ENCODE results near the gene HEATR5A.

Gene HEATR5A

DNA sequence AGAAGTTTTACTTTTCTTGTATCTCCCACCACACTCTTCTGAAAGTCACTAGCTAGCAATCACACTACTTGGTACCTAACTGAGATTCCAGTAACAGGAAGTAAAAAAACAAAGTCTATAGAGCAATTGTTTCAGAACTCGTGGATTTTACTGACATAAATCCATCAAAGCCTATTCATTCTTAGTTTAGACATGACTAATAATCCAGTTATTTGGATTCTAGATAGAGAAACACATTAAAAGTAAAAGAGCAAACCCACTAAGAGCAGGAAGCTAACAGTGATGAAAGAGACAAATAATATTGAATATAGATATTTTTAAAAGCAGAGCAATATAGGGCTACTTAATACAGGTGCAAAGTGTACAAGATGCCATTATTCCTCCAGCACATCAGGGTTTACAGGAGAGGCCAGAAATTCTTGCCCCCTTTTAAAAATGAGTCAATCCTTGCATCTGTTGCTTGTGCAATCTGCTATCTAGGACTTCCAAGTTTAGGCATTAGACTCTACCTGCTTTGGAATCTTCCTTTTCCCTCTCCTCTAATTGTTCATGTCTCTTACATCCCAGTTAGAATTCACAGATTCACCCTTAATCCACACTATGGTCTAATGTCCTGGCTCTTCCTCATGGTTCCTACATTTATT is 6.0 kb downstream of the HEATR5A start:
- no peak for ATAC-seq
- TF ChIP-seq, protein P1, sequence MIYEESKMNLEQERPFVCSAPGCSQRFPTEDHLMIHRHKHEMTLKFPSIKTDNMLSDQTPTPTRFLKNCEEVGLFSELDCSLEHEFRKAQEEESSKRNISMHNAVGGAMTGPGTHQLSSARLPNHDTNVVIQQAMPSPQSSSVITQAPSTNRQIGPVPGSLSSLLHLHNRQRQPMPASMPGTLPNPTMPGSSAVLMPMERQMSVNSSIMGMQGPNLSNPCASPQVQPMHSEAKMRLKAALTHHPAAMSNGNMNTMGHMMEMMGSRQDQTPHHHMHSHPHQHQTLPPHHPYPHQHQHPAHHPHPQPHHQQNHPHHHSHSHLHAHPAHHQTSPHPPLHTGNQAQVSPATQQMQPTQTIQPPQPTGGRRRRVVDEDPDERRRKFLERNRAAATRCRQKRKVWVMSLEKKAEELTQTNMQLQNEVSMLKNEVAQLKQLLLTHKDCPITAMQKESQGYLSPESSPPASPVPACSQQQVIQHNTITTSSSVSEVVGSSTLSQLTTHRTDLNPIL (CRISPR knock-in tag; IDR thresholded peaks at IDR 0.05; ENCODE audit: low read depth) = no peak
- no peak for TF ChIP-seq PPARA (CRISPR knock-in tag; IDR thresholded peaks at IDR 0.05; ENCODE audit: borderline replicate concordance)
- TF ChIP-seq CSDC2 (CRISPR knock-in tag; IDR thresholded peaks at IDR 0.05) = no peak
- TF ChIP-seq ARNTL (CRISPR knock-in tag; IDR thresholded peaks at IDR 0.05; ENCODE audit: borderline replicate concordance, low read depth) = no peak
- TF ChIP-seq RARB (CRISPR knock-in tag; IDR thresholded peaks at IDR 0.05) = no peak
- peak; percentile 63 for TF ChIP-seq ISL1 (CRISPR knock-in tag; IDR thresholded peaks at IDR 0.05)
- no peak for TF ChIP-seq ZFP3 (CRISPR knock-in tag; IDR thresholded peaks at IDR 0.05)
- no peak for TF ChIP-seq ZNF565 (CRISPR knock-in tag; conservative IDR thresholded peaks at IDR 0.05; ENCODE audit: low read depth)

DNA sequence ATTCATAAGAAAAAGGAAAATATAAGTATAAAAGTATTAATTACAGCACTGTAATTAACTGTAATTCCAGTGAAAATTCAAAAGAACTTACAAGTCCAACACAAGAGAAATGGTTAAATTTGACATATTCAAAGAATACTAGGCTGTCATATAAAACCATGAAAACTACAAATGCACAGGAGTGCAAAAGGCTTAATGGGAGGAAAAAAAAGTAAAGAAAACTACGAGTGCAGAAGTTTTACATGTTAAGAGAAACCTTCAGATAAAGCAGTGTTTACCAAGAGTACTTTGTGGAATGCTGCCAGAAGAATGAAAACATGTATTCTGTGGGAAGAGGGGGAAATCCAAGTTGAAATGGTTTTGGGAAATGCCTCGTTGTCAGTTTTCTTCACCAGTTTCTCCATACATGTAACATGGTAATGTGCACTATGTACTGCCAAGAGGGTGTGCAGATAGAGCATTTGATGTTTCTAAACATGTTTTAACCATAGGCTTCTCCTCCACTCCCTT is 9.1 kb downstream of the HEATR5A start:
- TF ChIP-seq, protein P2, sequence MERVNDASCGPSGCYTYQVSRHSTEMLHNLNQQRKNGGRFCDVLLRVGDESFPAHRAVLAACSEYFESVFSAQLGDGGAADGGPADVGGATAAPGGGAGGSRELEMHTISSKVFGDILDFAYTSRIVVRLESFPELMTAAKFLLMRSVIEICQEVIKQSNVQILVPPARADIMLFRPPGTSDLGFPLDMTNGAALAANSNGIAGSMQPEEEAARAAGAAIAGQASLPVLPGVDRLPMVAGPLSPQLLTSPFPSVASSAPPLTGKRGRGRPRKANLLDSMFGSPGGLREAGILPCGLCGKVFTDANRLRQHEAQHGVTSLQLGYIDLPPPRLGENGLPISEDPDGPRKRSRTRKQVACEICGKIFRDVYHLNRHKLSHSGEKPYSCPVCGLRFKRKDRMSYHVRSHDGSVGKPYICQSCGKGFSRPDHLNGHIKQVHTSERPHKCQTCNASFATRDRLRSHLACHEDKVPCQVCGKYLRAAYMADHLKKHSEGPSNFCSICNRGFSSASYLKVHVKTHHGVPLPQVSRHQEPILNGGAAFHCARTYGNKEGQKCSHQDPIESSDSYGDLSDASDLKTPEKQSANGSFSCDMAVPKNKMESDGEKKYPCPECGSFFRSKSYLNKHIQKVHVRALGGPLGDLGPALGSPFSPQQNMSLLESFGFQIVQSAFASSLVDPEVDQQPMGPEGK (CRISPR knock-in tag; IDR thresholded peaks at IDR 0.05; ENCODE audit: borderline replicate concordance) = no peak
- no peak for TF ChIP-seq ZFP3 (CRISPR knock-in tag; IDR thresholded peaks at IDR 0.05)
- no peak for TF ChIP-seq ZNF70 (CRISPR knock-in tag; IDR thresholded peaks at IDR 0.05)
- TF ChIP-seq ESRRG (CRISPR knock-in tag; IDR thresholded peaks at IDR 0.05) = no peak
- TF ChIP-seq, protein P3, sequence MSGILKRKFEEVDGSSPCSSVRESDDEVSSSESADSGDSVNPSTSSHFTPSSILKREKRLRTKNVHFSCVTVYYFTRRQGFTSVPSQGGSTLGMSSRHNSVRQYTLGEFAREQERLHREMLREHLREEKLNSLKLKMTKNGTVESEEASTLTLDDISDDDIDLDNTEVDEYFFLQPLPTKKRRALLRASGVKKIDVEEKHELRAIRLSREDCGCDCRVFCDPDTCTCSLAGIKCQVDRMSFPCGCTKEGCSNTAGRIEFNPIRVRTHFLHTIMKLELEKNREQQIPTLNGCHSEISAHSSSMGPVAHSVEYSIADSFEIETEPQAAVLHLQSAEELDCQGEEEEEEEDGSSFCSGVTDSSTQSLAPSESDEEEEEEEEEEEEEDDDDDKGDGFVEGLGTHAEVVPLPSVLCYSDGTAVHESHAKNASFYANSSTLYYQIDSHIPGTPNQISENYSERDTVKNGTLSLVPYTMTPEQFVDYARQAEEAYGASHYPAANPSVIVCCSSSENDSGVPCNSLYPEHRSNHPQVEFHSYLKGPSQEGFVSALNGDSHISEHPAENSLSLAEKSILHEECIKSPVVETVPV (CRISPR knock-in tag; IDR thresholded peaks at IDR 0.05) = no peak
- TF ChIP-seq RARB (CRISPR knock-in tag; IDR thresholded peaks at IDR 0.05) = no peak
- no peak for TF ChIP-seq ARNTL (CRISPR knock-in tag; IDR thresholded peaks at IDR 0.05; ENCODE audit: borderline replicate concordance, low read depth)
- TF ChIP-seq PPARA (CRISPR knock-in tag; IDR thresholded peaks at IDR 0.05; ENCODE audit: borderline replicate concordance) = no peak
- TF ChIP-seq ZFP30 (CRISPR knock-in tag; IDR thresholded peaks at IDR 0.05) = no peak
- no peak for TF ChIP-seq SNAI2 (CRISPR knock-in tag; IDR thresholded peaks at IDR 0.05)
- TF ChIP-seq ISL1 (CRISPR knock-in tag; IDR thresholded peaks at IDR 0.05) = no peak
- no peak for TF ChIP-seq BACH2 (CRISPR knock-in tag; IDR thresholded peaks at IDR 0.05; ENCODE audit: borderline replicate concordance)
- TF ChIP-seq, protein P4, sequence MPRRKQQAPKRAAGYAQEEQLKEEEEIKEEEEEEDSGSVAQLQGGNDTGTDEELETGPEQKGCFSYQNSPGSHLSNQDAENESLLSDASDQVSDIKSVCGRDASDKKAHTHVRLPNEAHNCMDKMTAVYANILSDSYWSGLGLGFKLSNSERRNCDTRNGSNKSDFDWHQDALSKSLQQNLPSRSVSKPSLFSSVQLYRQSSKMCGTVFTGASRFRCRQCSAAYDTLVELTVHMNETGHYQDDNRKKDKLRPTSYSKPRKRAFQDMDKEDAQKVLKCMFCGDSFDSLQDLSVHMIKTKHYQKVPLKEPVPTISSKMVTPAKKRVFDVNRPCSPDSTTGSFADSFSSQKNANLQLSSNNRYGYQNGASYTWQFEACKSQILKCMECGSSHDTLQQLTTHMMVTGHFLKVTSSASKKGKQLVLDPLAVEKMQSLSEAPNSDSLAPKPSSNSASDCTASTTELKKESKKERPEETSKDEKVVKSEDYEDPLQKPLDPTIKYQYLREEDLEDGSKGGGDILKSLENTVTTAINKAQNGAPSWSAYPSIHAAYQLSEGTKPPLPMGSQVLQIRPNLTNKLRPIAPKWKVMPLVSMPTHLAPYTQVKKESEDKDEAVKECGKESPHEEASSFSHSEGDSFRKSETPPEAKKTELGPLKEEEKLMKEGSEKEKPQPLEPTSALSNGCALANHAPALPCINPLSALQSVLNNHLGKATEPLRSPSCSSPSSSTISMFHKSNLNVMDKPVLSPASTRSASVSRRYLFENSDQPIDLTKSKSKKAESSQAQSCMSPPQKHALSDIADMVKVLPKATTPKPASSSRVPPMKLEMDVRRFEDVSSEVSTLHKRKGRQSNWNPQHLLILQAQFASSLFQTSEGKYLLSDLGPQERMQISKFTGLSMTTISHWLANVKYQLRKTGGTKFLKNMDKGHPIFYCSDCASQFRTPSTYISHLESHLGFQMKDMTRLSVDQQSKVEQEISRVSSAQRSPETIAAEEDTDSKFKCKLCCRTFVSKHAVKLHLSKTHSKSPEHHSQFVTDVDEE (CRISPR knock-in tag; IDR thresholded peaks at IDR 0.05) = no peak
- ATAC-seq = no peak

DNA sequence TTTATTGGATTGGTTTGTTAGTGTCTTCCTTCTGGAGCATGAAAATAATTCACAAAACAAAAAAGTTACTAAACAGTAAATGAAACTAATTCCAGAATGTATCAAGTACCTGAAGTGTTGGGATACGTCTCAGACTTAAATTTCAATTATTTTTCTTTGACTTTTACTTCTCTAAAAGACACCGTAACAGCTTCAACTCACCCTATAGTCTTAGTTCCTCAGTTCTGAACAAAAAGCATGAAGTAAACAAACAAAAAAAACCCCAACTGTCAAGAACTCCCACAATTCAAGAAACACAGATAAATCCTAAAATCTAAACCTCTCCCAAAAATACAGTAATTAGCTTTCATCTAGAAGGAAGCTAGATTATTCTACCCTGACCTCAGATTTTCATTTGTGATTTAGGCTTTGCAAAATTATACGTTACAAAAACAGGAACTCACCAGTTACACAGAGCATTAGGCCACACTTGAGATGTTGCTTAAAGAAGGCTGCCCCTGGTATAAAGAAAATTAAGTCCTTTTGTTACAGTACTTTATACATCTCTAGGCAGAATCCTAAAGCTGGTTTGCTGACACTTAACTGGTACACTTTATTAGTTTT is 10.2 kb downstream of the HEATR5A start:
- no peak for ATAC-seq
- no peak for TF ChIP-seq ZFP30 (CRISPR knock-in tag; IDR thresholded peaks at IDR 0.05)
- TF ChIP-seq, protein P4 (CRISPR knock-in tag; IDR thresholded peaks at IDR 0.05) = no peak
- no peak for TF ChIP-seq CSDC2 (CRISPR knock-in tag; IDR thresholded peaks at IDR 0.05)
- TF ChIP-seq RARB (CRISPR knock-in tag; IDR thresholded peaks at IDR 0.05) = no peak
- TF ChIP-seq, protein P5, sequence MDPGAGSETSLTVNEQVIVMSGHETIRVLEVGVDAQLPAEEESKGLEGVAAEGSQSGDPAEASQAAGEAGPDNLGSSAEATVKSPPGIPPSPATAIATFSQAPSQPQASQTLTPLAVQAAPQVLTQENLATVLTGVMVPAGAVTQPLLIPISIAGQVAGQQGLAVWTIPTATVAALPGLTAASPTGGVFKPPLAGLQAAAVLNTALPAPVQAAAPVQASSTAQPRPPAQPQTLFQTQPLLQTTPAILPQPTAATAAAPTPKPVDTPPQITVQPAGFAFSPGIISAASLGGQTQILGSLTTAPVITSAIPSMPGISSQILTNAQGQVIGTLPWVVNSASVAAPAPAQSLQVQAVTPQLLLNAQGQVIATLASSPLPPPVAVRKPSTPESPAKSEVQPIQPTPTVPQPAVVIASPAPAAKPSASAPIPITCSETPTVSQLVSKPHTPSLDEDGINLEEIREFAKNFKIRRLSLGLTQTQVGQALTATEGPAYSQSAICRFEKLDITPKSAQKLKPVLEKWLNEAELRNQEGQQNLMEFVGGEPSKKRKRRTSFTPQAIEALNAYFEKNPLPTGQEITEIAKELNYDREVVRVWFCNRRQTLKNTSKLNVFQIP (CRISPR knock-in tag; IDR thresholded peaks at IDR 0.05; ENCODE audit: borderline replicate concordance, low read depth) = no peak
- TF ChIP-seq ESRRG (CRISPR knock-in tag; IDR thresholded peaks at IDR 0.05) = no peak
- TF ChIP-seq, protein P1 (CRISPR knock-in tag; IDR thresholded peaks at IDR 0.05; ENCODE audit: low read depth) = no peak
- no peak for TF ChIP-seq OSR1 (CRISPR knock-in tag; IDR thresholded peaks at IDR 0.05)
- no peak for TF ChIP-seq BACH2 (CRISPR knock-in tag; IDR thresholded peaks at IDR 0.05; ENCODE audit: borderline replicate concordance)
- TF ChIP-seq ARNTL (CRISPR knock-in tag; IDR thresholded peaks at IDR 0.05; ENCODE audit: borderline replicate concordance, low read depth) = no peak
- TF ChIP-seq, protein P3 (CRISPR knock-in tag; IDR thresholded peaks at IDR 0.05) = no peak
- TF ChIP-seq ZNF8 (CRISPR knock-in tag; IDR thresholded peaks at IDR 0.05) = no peak
- TF ChIP-seq ZFP3 (CRISPR knock-in tag; IDR thresholded peaks at IDR 0.05) = no peak
- TF ChIP-seq ZNF70 (CRISPR knock-in tag; IDR thresholded peaks at IDR 0.05) = no peak

Data from SK-N-SH treated with all-trans-retinoic acid at 6 μM for 48 hours (cell line).